Stimulated activated CD4-positive, alpha-beta T cell treated with anti-CD3 and anti-CD28 coated beads, Interleukin-4, amount 100 ng/mL, for 48 hours (primary cell): ENCODE results near the gene SH3GLB2.
A peak's percentile ranks its signal among the peaks of the same experiment; 100 is the strongest.
"Not testable (repeated sequence)": the region's sequence is repeated elsewhere in the genome, so short reads cannot be mapped to it uniquely, and the experiment has no call there.

Source experiments
- DNase-seq, 2 donors: peaks; one replicate each; pipeline ENCODE4 v3.0.0-alpha.2; 2020; ENCODE audit warnings: low read depth in 2 of 2

Gene SH3GLB2

DNA sequence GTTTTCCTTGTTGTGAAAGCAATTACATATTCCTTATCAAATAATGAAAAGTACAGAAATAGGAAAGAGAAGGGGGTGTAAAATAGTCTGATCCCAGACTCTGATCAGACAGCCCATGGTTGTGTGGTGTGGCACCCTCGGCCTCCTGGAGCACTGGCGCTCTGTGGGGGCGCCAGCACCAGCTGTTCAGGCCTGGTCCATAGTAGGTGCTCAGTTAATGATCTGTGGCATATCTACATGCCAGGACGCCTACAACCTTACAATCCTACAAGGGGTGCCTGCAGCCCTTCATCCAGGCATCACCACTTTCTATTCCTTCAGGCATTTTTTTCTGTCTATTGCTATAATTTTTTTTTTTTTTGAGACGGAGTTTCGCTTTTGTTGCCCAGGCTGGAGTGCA lies 24.9 kb upstream of the SH3GLB2 start:
- no peak for DNase-seq

DNA sequence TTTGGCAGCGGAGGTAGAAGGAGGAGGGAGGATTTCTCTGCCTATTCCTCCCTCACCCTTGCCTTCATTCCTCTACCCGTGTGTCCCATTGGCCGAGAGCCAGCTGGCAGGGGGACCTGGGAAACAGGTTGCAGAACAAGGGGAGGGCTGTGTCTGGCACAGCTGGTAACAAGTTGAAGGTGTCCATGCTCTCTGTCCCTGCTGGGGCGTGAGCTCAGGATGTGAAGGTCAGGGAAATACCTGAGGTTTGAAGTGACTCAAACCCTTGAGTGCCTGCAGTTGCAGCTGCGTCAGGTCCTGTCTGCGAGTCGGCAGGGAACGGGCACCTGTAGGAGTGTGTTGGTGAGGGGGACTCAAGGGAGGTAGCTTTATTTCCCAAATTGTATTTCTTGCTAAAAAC lies 24.5 kb upstream of the SH3GLB2 start:
- DNase-seq: no peak

DNA sequence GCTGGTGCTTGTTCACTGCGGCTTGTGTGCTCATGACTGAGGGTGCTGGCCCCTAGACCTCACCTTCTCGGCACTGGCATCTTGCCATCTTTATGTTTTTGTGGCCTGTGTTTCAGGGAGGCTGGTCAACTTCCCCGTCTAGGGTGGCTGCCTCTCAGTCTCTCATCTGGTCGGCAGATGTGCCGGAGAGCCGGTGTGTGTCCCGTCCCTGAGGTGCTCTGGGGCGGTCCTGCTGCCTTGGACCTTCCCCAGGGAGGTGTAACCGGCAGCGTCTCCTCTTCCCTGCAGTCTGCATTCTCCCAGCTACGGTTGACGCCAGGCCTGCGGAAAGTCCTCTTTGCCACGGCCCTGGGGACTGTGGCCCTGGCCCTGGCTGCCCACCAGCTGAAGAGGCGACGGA lies 13.9 kb upstream of the SH3GLB2 start:
- no peak for DNase-seq

DNA sequence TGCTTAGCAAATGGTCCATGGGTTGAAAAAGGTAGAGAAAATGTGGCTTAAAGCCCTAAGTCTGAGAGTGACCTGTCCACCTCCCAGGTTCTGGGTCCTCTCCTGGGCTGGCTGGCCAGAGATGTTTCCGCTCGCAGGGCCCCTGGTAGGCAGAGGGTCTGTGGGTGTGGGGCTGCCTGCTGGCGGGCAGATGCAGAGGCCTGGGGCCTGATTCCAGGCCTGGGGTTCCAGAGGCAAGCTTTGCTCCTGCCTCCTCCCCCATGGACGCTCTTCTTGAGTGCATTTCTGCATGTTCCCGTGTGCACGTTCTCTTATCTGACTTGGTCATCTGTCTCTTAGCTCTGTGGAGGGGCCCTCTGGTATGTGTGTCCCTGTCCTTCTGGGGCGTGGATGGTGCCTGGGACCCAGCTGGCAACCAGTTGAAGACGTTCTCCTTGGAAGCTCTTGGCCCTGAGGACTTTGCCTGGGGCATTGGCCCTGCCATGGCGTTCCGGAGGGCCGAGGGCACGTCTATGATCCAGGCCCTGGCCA lies 12.0 kb upstream of the SH3GLB2 start:
- DNase-seq: no peak

DNA sequence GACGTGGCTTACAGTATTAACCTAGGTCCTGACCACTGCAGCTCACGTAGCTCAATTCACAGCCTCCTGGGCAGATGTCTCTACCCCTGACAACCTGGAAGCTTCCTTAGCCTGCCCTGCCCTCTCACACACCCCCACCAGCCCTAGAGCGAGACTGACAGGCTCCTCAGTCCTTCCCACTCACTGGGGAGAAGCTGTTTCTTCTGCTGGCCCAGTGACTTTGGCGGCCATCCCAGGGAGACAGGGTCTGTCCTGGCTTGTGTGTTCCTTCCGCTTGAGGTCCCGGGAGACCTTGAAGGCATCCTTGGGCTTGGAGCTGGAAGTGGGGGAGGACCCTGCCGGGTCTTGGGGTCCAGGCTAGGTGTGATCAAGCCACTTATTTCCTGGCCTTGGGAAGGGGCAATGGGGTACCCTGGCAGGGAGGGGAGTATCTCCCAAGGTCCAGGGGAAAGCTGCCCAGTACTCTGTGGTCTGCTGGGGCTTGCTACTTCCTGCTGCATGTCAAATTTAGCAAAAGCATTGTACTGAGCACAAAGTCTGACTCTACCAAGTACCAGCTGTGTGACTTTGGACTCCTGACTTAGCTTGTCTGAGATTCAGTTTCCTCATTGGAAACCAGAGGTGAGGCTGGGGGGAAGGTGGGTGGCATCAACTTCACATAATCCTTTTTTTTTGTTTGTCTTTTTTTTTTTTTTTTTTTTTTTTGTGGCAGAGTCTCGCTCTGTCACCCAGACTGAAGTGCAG lies 10.2 kb upstream of the SH3GLB2 start:
- DNase-seq: no peak

DNA sequence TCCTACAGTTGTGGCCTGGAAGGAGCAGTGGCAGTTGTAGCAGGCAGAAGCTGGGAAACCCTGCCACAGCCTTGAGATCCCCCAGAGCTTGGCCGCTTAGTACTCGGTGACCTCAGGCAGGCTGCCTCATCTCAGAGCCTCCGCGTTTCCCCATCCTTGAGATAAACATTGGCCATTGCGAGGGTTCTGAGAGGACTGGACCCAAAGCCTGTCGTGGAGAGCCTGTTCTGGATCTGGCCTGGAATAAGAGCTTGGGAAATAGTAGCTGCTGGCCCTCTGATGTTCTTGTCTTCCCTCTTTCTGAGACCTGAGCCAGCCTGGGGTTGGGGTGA lies 9.6 kb upstream of the SH3GLB2 start:
- no peak for DNase-seq

DNA sequence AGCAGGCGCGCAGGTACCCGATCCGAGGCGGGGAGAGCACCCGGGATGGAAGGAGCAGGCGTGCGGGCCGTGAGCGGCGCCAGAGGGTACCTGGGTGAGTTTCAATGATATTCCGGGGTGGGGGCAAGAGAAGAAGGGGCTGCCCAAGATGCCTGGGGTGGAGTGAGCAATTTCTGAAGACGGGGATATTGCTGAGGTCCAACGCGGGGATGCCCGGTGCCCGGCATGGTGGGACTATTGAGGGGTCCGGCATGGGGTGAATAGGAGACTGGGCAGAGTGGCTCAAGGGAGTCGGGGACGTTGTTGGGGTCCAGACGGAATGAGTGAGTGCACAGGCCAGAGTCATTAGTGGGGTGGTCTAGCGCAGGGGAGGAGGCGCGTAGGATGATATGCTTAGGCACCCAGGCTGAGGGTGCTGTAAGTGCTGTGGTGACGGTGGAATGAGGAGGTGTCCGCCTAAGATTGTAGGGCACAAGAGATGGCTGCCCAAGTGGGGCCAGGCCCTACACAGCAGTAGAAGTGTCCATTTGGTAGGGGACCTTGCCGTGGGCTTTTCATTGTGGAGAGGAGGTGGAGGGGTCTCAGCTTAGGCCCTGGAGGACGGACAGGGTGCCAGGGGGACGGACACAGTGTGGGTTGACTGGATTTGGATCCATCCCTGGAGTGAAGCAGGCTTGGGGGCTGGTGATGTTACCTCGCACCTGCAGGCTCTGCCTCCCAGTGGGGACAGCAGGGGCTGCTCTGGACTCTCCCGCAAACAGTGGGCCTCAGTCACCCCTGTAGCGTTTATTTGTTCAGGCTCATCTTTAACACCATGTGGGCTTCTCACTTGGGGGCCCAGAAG lies 9.0 kb upstream of the SH3GLB2 start:
- DNase-seq: no peak

DNA sequence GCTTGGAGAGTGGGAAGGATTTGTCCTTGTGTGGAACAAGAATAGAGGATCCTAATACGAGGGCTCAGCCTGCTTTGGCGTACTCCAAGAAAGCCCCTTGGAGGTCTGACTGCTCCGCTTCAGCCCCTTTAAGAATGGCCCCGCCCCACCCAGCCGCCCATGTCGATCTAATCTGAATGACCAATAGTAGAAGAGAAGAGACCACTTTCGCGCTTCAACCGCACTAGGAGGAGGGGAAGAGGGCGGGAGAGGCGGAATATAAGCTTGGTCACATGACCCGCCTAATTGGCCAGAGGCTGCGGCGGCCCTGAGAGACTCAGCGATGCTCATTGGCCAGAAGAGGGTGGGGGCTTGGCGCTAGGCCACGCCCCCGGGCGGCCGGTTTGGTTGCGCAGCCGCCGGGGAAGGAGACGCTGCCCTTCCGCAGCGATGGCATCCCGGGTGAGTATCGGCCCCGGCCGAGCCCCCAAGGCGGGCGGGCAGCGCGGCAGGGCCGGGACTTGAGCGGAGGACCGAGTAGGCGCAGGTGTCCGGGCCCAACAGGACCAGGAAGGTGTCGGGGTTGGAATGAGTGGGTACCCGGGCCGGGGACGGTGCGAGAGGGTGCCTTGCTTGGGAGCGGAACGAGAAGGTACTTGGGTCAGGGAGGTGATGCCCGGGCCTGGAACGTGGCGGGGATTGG lies 8.3 kb upstream of the SH3GLB2 start, which contains the start of gene MIGA2:
Gene MIGA2, plus strand, starts transcription at position 386 of the 682 bp plus-strand sequence. CDS start 3,969 bp downstream, outside the sequence.
- peak; percentile 83 to 93 for DNase-seq

DNA sequence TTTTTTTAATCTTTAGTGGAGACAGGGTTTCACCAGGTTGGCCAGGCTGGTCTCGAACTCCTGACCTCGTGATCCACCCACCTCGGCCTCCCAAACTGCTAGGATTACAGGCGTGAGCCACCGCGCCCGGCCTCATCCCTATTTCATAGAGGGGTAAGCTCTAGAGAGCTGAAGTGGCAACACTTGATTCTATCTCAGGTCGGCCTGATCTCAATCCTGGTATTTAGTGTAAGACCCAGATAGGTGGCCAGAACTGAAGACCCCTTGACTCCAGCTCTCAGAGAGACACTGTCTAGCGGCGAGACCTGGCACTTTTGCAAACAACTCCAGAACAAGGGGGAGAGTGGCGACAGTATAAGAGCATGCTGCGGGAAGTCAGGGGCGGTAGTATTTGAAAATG lies 7.7 kb upstream of the SH3GLB2 start:
- not testable (repeated sequence) for DNase-seq

DNA sequence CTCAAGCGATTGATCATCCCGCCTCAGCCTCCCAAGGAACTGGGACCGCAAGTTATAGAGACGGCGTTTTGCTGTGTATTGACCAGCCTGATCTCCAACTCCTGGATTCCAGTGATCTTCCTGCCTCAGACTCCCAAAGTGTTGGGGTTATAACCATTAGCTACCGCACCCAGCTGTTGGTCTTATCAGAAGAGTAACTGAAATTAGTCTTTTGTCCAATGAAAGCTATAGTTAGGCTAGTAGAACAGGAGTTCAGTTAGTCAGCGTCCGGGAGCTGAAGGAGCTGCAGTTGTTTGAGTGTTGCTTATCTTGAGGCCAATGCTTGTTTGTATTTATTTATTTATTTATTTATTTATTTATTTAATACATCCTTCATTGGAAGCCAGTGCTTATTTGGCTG lies 5.1 kb upstream of the SH3GLB2 start:
- no peak for DNase-seq

DNA sequence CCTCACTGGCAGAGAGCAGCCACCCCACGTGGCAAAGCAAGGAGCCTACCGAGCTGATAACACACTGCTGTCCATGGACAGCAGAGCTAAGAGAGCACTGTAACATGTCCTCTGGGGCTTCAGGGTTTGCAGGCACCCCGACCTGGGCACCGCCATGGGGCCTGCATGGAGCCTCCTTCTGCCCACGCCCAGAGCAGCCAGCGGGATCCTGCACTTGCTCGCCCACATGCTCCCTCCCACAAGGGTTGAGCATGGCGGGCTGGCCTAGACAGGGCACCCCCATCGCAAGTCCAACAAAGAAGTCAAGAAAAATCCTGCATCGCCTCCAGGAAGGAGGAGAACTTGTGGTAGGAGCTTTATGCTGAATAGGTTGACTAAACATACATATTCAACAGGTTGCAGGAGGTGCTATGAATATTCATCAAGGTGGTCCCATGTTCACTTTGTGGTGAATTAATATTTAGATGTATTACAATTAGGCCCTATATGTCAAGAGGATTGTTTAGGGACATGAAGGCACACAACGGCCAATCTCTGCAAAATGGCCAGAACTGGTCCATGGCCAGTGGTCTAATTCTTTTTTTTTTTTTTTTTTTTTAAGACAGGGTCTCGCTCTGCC lies 4.5 kb upstream of the SH3GLB2 start:
- DNase-seq: no peak

DNA sequence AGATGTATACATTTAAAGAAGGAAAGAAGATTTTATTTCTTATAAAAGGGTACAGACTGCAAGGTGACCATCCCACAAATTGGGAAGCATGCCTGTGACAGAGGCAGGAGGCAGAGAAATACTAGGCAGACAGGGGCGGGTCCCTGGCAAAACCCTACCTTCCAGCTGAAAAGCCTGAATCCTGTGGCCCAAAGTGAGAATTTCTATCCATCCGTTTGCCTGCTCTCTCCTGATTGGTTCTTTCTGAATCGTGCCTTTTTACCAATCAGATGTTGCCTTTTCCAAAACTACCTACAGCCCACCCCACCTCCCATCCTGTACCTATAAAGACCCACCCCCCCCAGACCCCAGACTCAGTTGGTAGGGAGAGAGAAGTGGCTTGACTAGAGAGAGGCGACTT lies 3.4 kb upstream of the SH3GLB2 start:
- no peak for DNase-seq

DNA sequence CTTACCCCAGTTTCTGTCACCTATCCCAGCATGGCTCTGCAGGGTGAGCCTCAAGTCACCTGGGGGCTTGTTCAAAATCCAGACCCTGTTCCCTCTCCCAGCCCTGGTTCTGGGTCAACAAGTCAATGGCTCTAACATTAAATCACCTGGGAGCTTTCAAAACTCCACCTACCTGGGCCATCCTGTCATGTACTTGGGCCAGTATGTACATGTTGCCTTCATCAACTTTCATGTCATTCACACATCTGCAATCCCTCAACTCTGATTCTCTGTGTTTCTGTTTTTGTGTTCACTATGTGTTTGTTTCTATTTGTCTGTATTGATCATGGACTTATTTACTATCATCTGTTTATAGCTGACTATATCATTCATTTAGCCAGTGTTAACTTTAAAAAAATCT lies 2.1 kb upstream of the SH3GLB2 start:
- DNase-seq: no peak

DNA sequence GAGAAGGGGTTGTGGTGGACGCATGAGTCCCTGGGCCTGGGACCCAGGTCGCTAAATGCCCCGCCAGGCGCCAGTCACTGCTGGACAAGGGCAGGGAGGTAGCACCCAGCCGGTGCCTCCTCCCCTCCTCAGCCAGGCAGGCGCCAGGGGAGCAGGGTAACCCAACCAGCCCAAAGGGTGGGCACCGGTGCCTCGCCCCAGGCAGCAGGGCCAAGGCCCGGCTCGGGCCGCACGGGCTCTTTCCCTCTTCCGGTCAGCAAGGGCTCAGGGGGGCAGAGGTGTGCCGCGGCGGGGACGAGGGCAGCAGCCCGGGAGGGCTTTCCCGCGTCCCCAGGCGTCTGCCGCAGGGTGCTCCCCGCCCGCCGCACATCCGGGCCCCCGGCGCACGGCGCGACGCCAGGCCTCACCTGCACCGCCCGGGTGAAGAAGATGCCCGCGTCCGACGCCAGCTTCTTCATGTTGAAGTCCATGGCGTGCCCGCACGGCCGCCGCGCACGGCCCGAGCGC lies 393 bp downstream of the SH3GLB2 start:
- peak; percentile 50 to 52 for DNase-seq

DNA sequence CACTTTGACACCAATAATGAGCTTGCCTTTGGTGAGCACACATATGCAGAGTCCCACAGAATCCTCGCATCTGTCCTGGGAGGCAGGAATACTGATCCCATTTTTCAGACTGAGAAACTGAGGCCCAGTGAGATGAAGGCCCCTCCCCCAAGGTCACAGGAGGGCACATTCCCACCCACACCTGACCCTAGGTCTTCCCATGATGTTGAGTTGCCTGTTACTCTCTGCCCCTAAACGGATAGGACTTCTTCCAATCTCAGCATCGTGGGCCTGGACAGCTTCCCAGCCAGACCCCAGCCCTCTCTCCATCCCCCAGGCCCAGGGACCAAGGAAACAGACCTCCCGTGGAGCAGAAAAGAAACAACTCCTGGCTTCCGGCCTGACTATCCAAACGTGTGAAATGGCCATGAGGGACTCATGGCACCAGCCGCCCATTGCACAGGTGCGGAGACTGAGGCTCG lies 877 bp downstream of the SH3GLB2 start:
- DNase-seq: no peak

DNA sequence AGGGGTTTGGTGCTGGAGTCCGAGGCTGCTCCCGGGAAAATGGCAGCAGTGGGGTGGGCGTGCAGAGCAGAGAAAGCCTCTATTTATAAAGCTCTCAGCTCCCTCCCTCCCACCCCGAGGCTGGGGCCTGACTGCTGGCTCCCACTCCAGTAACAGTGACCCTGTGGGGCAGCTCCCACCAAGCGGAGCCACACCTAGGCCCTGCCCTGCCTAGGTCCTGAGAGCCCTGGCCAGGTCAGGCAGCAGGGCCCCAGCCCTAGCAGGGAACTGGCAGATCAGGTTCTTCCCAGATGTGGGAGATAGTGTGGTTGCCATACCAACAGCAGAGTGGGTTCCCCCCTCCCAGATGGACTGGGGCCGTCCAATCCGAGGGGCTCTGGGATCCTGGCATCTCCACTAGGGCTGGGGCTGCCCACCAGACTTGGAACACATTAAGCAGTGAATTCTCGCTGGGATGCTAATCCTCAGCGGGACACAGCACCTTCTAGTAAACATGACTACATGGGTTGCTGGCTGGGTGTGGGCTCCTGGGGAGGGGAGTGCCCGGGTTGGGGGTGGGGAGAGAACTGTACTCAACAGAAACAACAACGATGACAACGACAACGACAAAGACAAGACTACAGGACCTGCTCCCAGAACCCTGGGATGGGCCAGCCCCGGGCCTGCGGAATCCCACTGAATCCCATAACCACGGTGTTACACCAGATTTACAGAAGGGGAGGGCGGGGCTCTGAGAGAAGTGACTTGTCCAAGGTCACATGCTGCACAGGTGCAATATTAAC lies 1.5 kb downstream of the SH3GLB2 start:
- no peak for DNase-seq

DNA sequence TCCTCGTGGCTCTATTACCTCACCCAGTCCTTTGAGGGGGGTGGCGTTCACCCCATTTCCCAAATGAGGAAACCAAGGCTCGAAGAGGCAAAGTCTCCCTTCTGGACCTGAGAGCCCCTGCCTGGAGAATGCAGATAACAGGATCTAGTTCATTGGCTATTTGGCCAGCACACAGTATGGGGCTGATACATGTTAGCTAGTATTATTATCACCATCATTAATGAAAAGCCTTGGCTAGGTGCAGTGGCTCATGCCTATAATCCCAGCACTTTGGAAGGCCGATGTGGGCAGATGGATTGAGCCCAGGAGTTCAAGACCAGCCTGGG lies 4.3 kb downstream of the SH3GLB2 start:
- DNase-seq: no peak

DNA sequence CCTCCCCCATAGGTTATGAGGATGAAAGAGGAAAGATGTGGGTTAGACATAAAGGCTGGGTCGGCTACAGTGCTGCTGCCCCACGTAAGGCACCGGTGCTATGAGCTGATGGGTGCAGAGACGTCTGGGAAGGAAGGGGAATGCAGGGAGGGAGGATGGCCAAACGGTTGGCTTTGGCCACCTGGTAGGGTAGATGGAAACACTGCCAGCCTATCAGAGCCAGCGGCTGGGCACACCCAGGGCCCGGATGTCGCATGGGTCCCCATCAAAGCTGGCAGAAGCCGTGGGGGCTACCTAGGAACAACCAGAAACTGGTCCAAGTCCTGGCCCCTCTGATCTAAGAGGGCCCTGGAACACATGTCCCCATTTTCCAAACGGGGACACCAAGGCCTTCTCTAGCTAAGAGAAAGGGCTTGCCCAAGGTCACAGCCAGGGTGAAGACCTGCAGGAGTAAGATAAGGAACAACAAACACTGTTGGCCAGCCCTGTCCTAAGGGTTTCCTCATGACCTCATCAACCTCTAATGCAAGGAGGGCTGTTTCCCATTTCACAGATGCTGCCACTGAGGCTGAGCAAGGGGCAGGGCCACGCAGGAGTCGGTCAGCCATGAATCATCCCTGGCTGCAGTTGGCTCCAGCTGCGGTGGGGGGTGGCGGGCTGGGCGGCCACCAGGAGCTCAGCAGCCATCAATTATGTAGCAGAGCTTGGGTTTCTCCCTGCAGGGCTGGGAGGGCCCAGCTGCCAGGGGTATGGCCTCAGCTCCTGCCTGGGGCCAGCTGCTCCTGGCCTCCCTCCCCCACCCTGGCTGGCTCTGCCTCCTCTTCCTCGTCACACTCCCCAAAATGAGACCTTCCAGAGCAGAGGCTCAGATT lies 4.9 kb downstream of the SH3GLB2 start:
- DNase-seq: no peak

DNA sequence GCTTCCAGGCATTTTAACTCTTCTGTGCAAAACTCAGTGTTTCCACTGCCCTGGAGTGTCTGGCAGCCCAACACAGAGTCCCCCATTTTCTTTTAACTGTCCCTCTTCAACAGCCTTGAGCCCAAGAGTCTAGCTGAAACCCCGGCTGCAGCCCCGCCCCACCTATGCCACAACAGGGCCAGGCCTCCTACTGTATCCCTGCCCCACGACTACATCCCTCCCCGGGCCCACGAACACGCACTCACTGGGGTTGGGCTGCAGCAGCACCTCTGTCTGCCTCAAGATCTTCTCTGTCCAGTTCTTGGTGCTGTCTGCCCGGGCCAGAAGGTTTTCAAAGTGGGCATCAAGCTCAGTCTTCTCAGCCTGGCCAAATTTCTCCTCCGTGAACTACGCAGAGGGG lies 6.1 kb downstream of the SH3GLB2 start:
- DNase-seq: no peak

DNA sequence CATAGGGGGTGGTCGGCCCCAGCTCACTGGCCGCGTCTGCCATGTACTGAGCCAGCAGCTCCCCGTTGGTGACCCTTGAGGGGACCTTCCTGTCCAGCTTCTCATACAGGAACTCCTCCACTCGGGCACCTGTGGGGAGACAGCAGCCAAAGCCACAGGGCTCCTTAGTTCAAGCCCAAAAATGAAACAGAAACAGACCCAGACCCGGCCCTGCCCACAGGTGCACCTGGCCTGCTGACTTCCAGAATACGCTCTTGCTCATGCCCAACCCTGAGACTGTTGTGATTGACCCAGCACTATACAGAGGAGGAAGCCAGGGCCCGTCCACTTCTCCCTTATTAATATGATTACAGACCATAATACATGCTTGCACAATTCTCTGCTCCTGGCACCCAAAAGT lies 7.0 kb downstream of the SH3GLB2 start:
- DNase-seq: no peak
